GM19372 (cell line): ENCODE measurements around the gene GRB7.
A peak's percentile ranks its signal among the peaks of the same experiment; 100 is the strongest.
"Not testable (repeated sequence)": the region's sequence is repeated elsewhere in the genome, so short reads cannot be mapped to it uniquely, and the experiment has no call there.

Experiments used
- ATAC-seq: cut with Tn5 transposase; IDR thresholded peaks from one replicate; pipeline ENCODE4 v1.9.1; 2021; ENCODE audit warnings: mild to moderate bottlenecking, low read depth, moderate library complexity; ENCODE audit not compliant: unreplicated experiment

The GRB7 gene

GRCh38 chr17:39730095-39730921, 7.4 kb upstream of the GRB7 start, which contains the start of gene MIEN1:
MIEN1 (minus strand) TSS chr17:39730532; CDS start chr17:39730495, 37 bp downstream.
- peak; percentile 83 for ATAC-seq

GRCh38 chr17:39732586-39732985, 5.2 kb upstream of the GRB7 start:
- ATAC-seq, result no peak

GRCh38 chr17:39735882-39736281, 1.9 kb upstream of the GRB7 start:
- no peak for ATAC-seq

GRCh38 chr17:39736319-39737165, 1.2 kb upstream of the GRB7 start:
- ATAC-seq, result no peak

- no peak for ATAC-seq
These were observed 455 bp upstream of the GRB7 start for GRCh38 chr17:39737206-39737759.

GRCh38 chr17:39738568-39738901, 797 bp downstream of the GRB7 start:
- no peak for ATAC-seq

- ATAC-seq, result no peak
These were observed 1.5 kb downstream of the GRB7 start for GRCh38 chr17:39738983-39739884.

GRCh38 chr17:39739885-39740356, 2.2 kb downstream of the GRB7 start:
- no peak for ATAC-seq

GRCh38 chr17:39740357-39741111, 2.8 kb downstream of the GRB7 start:
- no peak for ATAC-seq

- no peak for ATAC-seq
These were observed 4.6 kb downstream of the GRB7 start for GRCh38 chr17:39742126-39742855.

GRCh38 chr17:39742856-39743436, 5.2 kb downstream of the GRB7 start:
- ATAC-seq, result no peak

GRCh38 chr17:39744075-39744835, 6.5 kb downstream of the GRB7 start:
- no peak for ATAC-seq

GRCh38 chr17:39744836-39745215, 7.1 kb downstream of the GRB7 start:
- no peak for ATAC-seq

GRCh38 chr17:39745335-39746144, 7.8 kb downstream of the GRB7 start:
- no peak for ATAC-seq

- no peak for ATAC-seq
These were observed 8.4 kb downstream of the GRB7 start for GRCh38 chr17:39746145-39746461.

GRCh38 chr17:39747745-39748144, 10.0 kb downstream of the GRB7 start:
- ATAC-seq, result no peak

- not testable (repeated sequence) for ATAC-seq
These were observed 10.8 kb downstream of the GRB7 start for GRCh38 chr17:39748444-39749034.
